GM12878 (cell line): Measurements from ENCODE around the gene CCDC51. TPM values are rescaled to one million over a fixed set of nuclear protein-coding genes. Genes with fewer than 3 reads are reported as not detected.
"Not testable (repeated sequence)": the region's sequence is repeated elsewhere in the genome, so short reads cannot be mapped to it uniquely, and the experiment has no call there.

Experiments
- ATAC-seq: fragments of 200-7000 bp; cut with Tn5 transposase; 3 replicates; pipeline ENCODE4 v1.9.1; 2020; ENCODE audit warnings: mild to moderate bottlenecking, moderate library complexity
- BruUV-seq: library from RNA; stranded (reverse); fragments of 400-500 nt; replicated peaks from 2 replicates; lab custom pipeline; 2021; lab: Mats Ljungman, UMichigan
- CTCF ChIA-PET: fragments of 300-600 bp; sonication (Branson Sonifier 250); formaldehyde crosslinking; extraction: SDS; loops from one replicate; lab custom pipeline; 2021; ENCODE audit warnings: inconsistent platforms; lab: Yijun Ruan, JAX
- POLR2A ChIA-PET: fragments of 350-600 bp; formaldehyde crosslinking; extraction: SDS; loops from one replicate; lab custom pipeline; 2021; ENCODE audit warnings: inconsistent platforms; lab: Charles Lee
- RAD21 ChIA-PET: fragments of 300-600 bp; sonication (Branson Sonifier 250); formaldehyde crosslinking; loops from one replicate; lab custom pipeline; 2023; ENCODE audit warnings: antibody characterized with exemption; ENCODE audit not compliant: unreplicated experiment; lab: Charles Lee
- SMC1A ChIA-PET: fragments of 300-600 bp; sonication (Branson Sonifier 250); formaldehyde crosslinking; loops from one replicate; lab custom pipeline; 2023; ENCODE audit not compliant: unreplicated experiment, uncharacterized antibody; lab: Charles Lee
- DNase-seq: peaks from one replicate; pipeline ENCODE4 v3.0.0-alpha.2; 2011; ENCODE audit warnings: low read depth, low spot score
- FAIRE-seq: peaks from 3 replicates; lab custom pipeline; 2011; peaks lifted over from hg19 to GRCh38; lab: Jason Lieb, UNC
- H2AFZ ChIP-seq: 2 replicates; pipeline ENCODE4 v1.6.0; 2011; ENCODE audit warnings: low read depth, low read length, control low read depth; ENCODE audit not compliant: control insufficient read depth
- H3K27ac ChIP-seq: 2 replicates; pipeline ENCODE4 v1.5.1; 2011; ENCODE audit warnings: control low read depth; ENCODE audit not compliant: control insufficient read depth, insufficient read depth
- H3K27me3 ChIP-seq, 2 experiments: replicated peaks in 1 of 2; 2 replicates each; pipeline versions ENCODE4 v1.6.0 to v1.6.1; 2011; ENCODE audit warnings: low read length in 1 of 2; ENCODE audit not compliant: control insufficient read depth in 2 of 2, insufficient read depth in 2 of 2
- H3K36me3 ChIP-seq, 2 experiments: 2 replicates each; pipeline ENCODE4 v1.5.1; 2011; ENCODE audit warnings: low read length in 1 of 2; ENCODE audit not compliant: control insufficient read depth in 2 of 2, insufficient read depth in 2 of 2
- H3K4me1 ChIP-seq: 2 replicates; pipeline ENCODE4 v1.6.1; 2011; ENCODE audit warnings: mild to moderate bottlenecking, low read length, moderate library complexity, mixed read lengths; ENCODE audit not compliant: control insufficient read depth, insufficient read depth
- H3K4me2 ChIP-seq: 2 replicates; pipeline ENCODE4 v1.6.0; 2011; ENCODE audit warnings: control low read depth; ENCODE audit not compliant: control insufficient read depth, insufficient read depth
- H3K4me3 ChIP-seq: fragments of 200-600 bp; sonication (generic); 2 replicates; pipeline ENCODE4 v1.5.1; 2016
- H3K79me2 ChIP-seq: 2 replicates; pipeline ENCODE4 v1.6.0; 2011; ENCODE audit warnings: low read length; ENCODE audit not compliant: control insufficient read depth, insufficient read depth
- H3K9ac ChIP-seq: 2 replicates; pipeline ENCODE4 v1.8.0; 2011; ENCODE audit warnings: low read length, control low read depth, mixed read lengths; ENCODE audit not compliant: control insufficient read depth, insufficient read depth
- H3K9me3 ChIP-seq: replicated peaks from 3 replicates; pipeline ENCODE4 v1.5.1; 2011; ENCODE audit warnings: mild to moderate bottlenecking, low read length; ENCODE audit not compliant: control insufficient read depth, insufficient read depth
- H4K20me1 ChIP-seq: 2 replicates; pipeline ENCODE4 v1.6.0; 2011; ENCODE audit not compliant: control insufficient read depth, insufficient read depth
- FOXK2 ChIP-seq: fragments of 450-650 bp; IDR thresholded peaks from 2 replicates; pipeline ENCODE4 v1.6.1; 2017; ENCODE audit warnings: mild to moderate bottlenecking, moderate library complexity
- MXI1 ChIP-seq: fragments of 150-350 bp; IDR thresholded peaks from 2 replicates; pipeline ENCODE4 v1.6.1; 2011; ENCODE audit warnings: low read depth, mild to moderate bottlenecking, inconsistent platforms, low read length, improper control_type of control experiment
- PML ChIP-seq: IDR thresholded peaks from 2 replicates; pipeline ENCODE4 v1.6.1; 2012; ENCODE audit warnings: low read length, inconsistent platforms
- POU2F2 ChIP-seq: IDR thresholded peaks from 3 replicates; pipeline ENCODE4 v1.6.1; 2011; ENCODE audit warnings: low read depth, mild to moderate bottlenecking, low read length, borderline replicate concordance
- RELA ChIP-seq: fragments of 450-650 bp; IDR thresholded peaks from 2 replicates; pipeline ENCODE4 v1.8.0; 2014; ENCODE audit warnings: borderline replicate concordance; ENCODE audit not compliant: partially characterized antibody
- SIN3A ChIP-seq: IDR thresholded peaks from 2 replicates; pipeline ENCODE4 v1.6.1; 2012; ENCODE audit warnings: low read depth, low read length, improper control_type of control experiment
- TAF1 ChIP-seq: IDR thresholded peaks from 2 replicates; pipeline ENCODE4 v1.6.1; 2011; ENCODE audit warnings: mild to moderate bottlenecking, low read depth, low read length, borderline replicate concordance
- TARDBP ChIP-seq: IDR thresholded peaks from 2 replicates; pipeline ENCODE4 v1.6.1; 2016; ENCODE audit warnings: borderline replicate concordance
- ZNF592 ChIP-seq: fragments of 450-650 bp; IDR thresholded peaks from 2 replicates; pipeline ENCODE4 v1.6.1; 2017; ENCODE audit warnings: mild to moderate bottlenecking, moderate library complexity
- WGBS: methylation state at CpG from one replicate; pipeline ENCODE4 v1.1.6; 2016; ENCODE audit warnings: low lambda C conversion rate; ENCODE audit not compliant: insufficient replicate concordance, insufficient coverage; ENCODE audit errors: missing lambda C conversion rate; 5-methylcytosine and 5-hydroxymethylcytosine counted together
- in situ Hi-C: fragments of 300-500 bp; cut with MboI; formaldehyde crosslinking; loops from 9 replicates; pipeline ENCODE4 v1.14.3; 2018; ENCODE audit warnings: mixed read lengths
- intact Hi-C: fragments of 100-400 bp; cut with micrococcal nuclease; formaldehyde crosslinking; loops from one replicate; pipeline ENCODE4 v1.14.2; 2022; ENCODE audit not compliant: unreplicated experiment
- polyA plus RNA-seq, 11 experiments: library from polyadenylated mRNA; depleted of rRNA in 4 of 11; unstranded in 6 of 11; stranded (reverse) in 5 of 11; fragments of >200 nt; fragmentation: Nextera tagmentation in 4 of 11; fragmentation: Illumina TruSeq in 1 of 11; extraction: Ambion mirVana in 4 of 11; extraction: Trizol in 1 of 11; gene quantifications; 1 replicate in 1 of 11; 2 replicates in 10 of 11; pipeline versions ENCODE4 v1.2.1 to v1.2.3, GENCODE V29; 2011 to 2016; ENCODE audit warnings: inconsistent platforms in 2 of 11, missing spikeins in 2 of 11, low read depth in 1 of 11
- total RNA-seq, 4 experiments: library from RNA; depleted of rRNA in 3 of 4; stranded (reverse); fragments of >200 nt in 3 of 4; fragmentation: Illumina TruSeq in 1 of 4; extraction: Trizol in 1 of 4; gene quantifications; 2 replicates each; pipeline versions ENCODE4 v1.2.1 to v1.2.3, GENCODE V29; 2013 to 2021
- TF ChIP-seq, protein P1 (sequence below): IDR thresholded peaks from 2 replicates; pipeline ENCODE4 v1.6.1; 2011; ENCODE audit warnings: low read depth, low read length, improper control_type of control experiment, borderline replicate concordance
- TF ChIP-seq, protein P2 (sequence below): IDR thresholded peaks from 2 replicates; pipeline ENCODE4 v1.6.1; 2012; ENCODE audit warnings: low read depth, low read length, improper control_type of control experiment

CCDC51 gene
- total and polyA plus RNA-seq, 10 of the 15 experiments (the other 5 are each of a cell fraction or from before 2014, with no cell fraction given): 10.6 to 54.9 (median 28.5) TPM

- Histone ChIP-seq H4K20me1 (no peaks in the 10 kb centered on the region), H3K9me3 (no peaks in the 10 kb centered on the region), H3K36me3 (peaks cover 17 to 21% of the 10 kb centered on the region in 2 experiments), H2AFZ (no peak overlapping the region), H3K4me3 (no peak overlapping the region), H3K27ac (no peak overlapping the region), H3K27me3 (no peaks in the 10 kb centered on the region), H3K79me2 (peaks cover 32% of the 10 kb centered on the region), H3K4me1 (peaks cover 28% of the 10 kb centered on the region), H3K4me2 (no peak overlapping the region), H3K9ac (no peak overlapping the region)
- 82% methylated on average over 9 of the region's 9 CpGs for WGBS
- POLR2A ChIA-PET: interaction anchor here (0.6 to 2.1 kb wide), 2 partner anchors 10 to 30 kb away, joined by 5 to 9 read pairs; no protein-coding TSS in a partner anchor
- intact Hi-C loops (no loop called here), in situ Hi-C loops (no loop called here)
- CTCF ChIA-PET: interaction anchor here (0.7 to 6.1 kb wide), 7 partner anchors 17 to 172 kb away, joined by 3 to 58 read pairs (median 4); partner anchors contain the start of genes ATRIP and SLC26A6
- no peak for ATAC-seq
- DNase-seq: no peak
- RAD21 ChIA-PET: interaction anchor here (1.1 kb wide), 1 partner anchor 52 kb away, joined by 4 read pairs; no protein-coding TSS in a partner anchor
- no TSS peak for BruUV-seq
- no peak for FAIRE-seq
- TF ChIP-seq ZNF592: no peak
- TF ChIP-seq PML: no peak
- TF ChIP-seq, protein P1, sequence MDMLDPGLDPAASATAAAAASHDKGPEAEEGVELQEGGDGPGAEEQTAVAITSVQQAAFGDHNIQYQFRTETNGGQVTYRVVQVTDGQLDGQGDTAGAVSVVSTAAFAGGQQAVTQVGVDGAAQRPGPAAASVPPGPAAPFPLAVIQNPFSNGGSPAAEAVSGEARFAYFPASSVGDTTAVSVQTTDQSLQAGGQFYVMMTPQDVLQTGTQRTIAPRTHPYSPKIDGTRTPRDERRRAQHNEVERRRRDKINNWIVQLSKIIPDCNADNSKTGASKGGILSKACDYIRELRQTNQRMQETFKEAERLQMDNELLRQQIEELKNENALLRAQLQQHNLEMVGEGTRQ: no peak
- TF ChIP-seq TARDBP: no peak
- no peak for TF ChIP-seq POU2F2
- TF ChIP-seq RELA: no peak
- no peak for TF ChIP-seq FOXK2
- no peak for TF ChIP-seq TAF1
- no peak for TF ChIP-seq SIN3A
- TF ChIP-seq, protein P2, sequence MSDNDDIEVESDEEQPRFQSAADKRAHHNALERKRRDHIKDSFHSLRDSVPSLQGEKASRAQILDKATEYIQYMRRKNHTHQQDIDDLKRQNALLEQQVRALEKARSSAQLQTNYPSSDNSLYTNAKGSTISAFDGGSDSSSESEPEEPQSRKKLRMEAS: no peak
- no peak for TF ChIP-seq MXI1
- SMC1A ChIA-PET: interaction anchor here (1.2 to 1.5 kb wide), 2 partner anchors 12 to 27 kb away, joined by 3 to 6 read pairs; no protein-coding TSS in a partner anchor
Observed at GRCh38 chr3:48463703-48464102, 23.8 kb upstream of the CCDC51 start.

DNA sequence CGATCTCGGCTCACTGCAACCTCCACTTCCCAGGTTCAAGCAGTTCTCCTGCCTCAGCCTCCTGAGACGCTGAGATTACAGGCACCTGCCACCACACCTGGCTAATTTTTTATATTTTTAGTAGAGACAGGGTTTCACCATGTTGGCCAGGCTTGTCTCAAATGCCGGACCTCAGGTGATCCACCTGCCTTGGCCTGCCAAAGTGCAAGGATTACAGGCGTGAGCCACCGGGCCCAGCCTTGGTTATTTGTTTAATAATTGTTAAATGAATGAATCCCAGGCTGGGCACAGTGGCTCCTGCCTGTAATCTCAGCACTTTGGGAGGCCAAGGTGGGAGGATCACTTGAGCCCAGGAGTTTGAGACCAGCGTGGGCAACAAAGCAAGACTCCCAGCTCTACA is 21.8 kb upstream of the CCDC51 start:
- in situ Hi-C loops, FAIRE-seq, H3K9me3 ChIP-seq, H2AFZ ChIP-seq, H3K27me3 ChIP-seq, H4K20me1 ChIP-seq, ATAC-seq, DNase-seq, H3K4me2 ChIP-seq, H3K4me3 ChIP-seq, H3K4me1 ChIP-seq, H3K9ac ChIP-seq, H3K27ac ChIP-seq, intact Hi-C loops, BruUV-seq: not testable (repeated sequence)
- Histone ChIP-seq H3K36me3 (peaks cover 13% of the 10 kb centered on the region in 2 experiments), H3K79me2 (peaks cover 13% of the 10 kb centered on the region)
- WGBS: 82% methylated on average over 7 of the region's 7 CpGs
- RAD21 ChIA-PET: interaction anchor here (0.8 to 1.0 kb wide), 3 partner anchors 26 to 96 kb away, joined by 3 to 4 read pairs (median 4); no protein-coding TSS in a partner anchor
- POLR2A ChIA-PET: interaction anchor here (0.5 kb wide), 1 partner anchor 89 kb away, joined by 4 read pairs; no protein-coding TSS in a partner anchor
- CTCF ChIA-PET: interaction anchor here (1.1 to 1.7 kb wide), 3 partner anchors 12 to 88 kb away, joined by 5 read pairs; no protein-coding TSS in a partner anchor
- SMC1A ChIA-PET: interaction anchor here (0.9 to 1.5 kb wide), 4 partner anchors 25 to 91 kb away, joined by 3 read pairs; no protein-coding TSS in a partner anchor
